ENCODE results near the gene CIZ1. TPM values are rescaled to one million over a fixed set of nuclear protein-coding genes. Genes with fewer than 3 reads are reported as not detected.

CIZ1 gene
- total and polyA plus RNA-seq, 2 donors from 2014 or later, result 48.1 to 89.9 TPM

DNA sequence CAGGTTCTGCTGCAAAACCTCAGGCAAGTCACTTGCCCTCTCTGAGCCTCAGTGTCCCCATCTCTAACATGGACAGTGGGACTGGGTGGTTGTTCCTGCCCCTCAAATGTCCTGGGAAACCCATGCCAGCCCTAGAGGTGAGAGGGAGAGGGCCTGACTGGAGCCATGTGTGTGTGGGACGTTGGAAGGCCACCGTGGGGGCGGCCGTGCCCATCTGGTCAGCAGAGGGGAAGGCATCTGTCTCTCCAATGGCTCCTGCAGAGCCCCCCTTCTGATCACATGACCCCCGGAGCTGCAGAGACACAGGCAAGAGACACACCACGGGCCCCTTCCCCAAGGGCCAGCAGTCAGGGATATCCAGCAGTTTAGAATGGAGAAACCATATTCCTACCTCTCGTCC lies 13.5 kb upstream of the CIZ1 start:
- no peak overlapping the region for H3K9ac ChIP-seq (ENCODE audit: low read length in 3 of 3)
- H3K27me3 ChIP-seq (ENCODE audit: control insufficient read depth, insufficient read depth, low read length), result no peaks in the 10 kb centered on the region
- TF ChIP-seq, protein P1, sequence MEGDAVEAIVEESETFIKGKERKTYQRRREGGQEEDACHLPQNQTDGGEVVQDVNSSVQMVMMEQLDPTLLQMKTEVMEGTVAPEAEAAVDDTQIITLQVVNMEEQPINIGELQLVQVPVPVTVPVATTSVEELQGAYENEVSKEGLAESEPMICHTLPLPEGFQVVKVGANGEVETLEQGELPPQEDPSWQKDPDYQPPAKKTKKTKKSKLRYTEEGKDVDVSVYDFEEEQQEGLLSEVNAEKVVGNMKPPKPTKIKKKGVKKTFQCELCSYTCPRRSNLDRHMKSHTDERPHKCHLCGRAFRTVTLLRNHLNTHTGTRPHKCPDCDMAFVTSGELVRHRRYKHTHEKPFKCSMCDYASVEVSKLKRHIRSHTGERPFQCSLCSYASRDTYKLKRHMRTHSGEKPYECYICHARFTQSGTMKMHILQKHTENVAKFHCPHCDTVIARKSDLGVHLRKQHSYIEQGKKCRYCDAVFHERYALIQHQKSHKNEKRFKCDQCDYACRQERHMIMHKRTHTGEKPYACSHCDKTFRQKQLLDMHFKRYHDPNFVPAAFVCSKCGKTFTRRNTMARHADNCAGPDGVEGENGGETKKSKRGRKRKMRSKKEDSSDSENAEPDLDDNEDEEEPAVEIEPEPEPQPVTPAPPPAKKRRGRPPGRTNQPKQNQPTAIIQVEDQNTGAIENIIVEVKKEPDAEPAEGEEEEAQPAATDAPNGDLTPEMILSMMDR (IDR thresholded peaks at IDR 0.05; ENCODE audit: borderline replicate concordance, extremely low read depth, insufficient read depth), result no peak
- FAIRE-seq (no peak), DNase-seq (no peak)
- H3K9me3 ChIP-seq (ENCODE audit: control insufficient read depth in 2 of 3, insufficient read depth in 1 of 3, low read length in 3 of 3), result no peaks in the 10 kb centered on the region
- H3K36me3 ChIP-seq (ENCODE audit: control insufficient read depth in 2 of 3, insufficient read depth in 3 of 3, low read length in 3 of 3), result no peaks in the 10 kb centered on the region
- H3K27ac ChIP-seq (ENCODE audit: low read depth in 2 of 2, low read length in 2 of 2), result no peak overlapping the region
- intact Hi-C loops (cut with DNase I), result no loop called here
- H3K4me3 ChIP-seq (ENCODE audit: low read length in 3 of 3), result peak overlapping the region in 1 of 3 donors; percentile 24
- peaks cover 0 to 5% (median 0%) of the 10 kb centered on the region in 3 donors for H3K4me1 ChIP-seq (ENCODE audit: control insufficient read depth in 2 of 3, insufficient read depth in 2 of 3, low read depth in 1 of 3, low read length in 3 of 3)

DNA sequence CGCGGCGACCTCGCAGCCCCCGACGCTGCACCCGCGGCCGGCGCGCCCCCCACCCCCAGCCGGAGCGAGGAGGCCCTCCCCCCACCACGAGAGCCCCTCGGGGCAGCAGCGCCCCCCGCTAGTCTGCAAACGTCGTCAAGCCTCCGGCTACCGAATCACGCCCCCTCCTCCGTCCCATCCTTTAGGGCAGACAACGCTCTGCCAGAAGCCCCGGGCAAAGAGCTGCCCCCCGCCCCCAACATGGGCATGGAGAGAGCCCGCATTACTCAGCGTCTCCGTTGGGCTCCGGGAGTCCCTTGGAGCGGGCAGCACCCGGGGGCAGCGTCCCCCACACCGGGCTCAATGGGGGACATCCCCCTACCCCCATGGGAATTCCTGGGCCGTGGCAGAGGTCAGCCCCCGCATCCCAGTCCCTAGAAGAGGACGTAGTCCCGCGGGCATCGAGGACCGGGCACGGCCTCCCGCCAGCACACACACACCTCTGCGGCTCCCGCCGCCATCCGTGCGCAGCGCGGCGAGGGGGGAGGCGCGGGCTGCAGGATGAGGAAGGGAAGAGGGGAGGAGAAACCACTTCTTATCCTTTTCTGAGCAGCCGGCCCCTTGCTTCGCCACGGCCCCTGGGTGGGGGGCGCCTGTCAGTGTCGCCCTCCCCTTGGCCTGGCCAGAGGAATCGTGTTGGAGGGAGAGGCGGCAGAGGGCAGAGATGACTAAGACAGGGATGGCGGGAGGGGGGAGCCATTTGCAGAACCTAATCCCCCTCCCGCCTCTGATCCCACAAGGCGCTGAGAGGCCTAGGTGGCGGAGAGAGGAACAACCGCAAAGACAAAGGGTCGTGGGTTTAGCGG lies 12.6 kb upstream of the CIZ1 start:
- H3K4me3 ChIP-seq (ENCODE audit: low read length in 3 of 3), result peak overlapping the region in 2 of 3 donors; percentile 44 to 60
- no peaks in the 10 kb centered on the region for H3K9me3 ChIP-seq (ENCODE audit: control insufficient read depth in 2 of 3, insufficient read depth in 1 of 3, low read length in 3 of 3)
- H3K36me3 ChIP-seq (ENCODE audit: control insufficient read depth in 2 of 3, insufficient read depth in 3 of 3, low read length in 3 of 3), result no peaks in the 10 kb centered on the region
- H3K27me3 ChIP-seq (ENCODE audit: control insufficient read depth, insufficient read depth, low read length), result no peaks in the 10 kb centered on the region
- TF ChIP-seq, protein P1 (IDR thresholded peaks at IDR 0.05; ENCODE audit: borderline replicate concordance, extremely low read depth, insufficient read depth), result no peak
- H3K27ac ChIP-seq (ENCODE audit: low read depth in 2 of 2, low read length in 2 of 2), result no peak overlapping the region
- intact Hi-C loops (cut with DNase I), result no loop called here
- H3K9ac ChIP-seq (ENCODE audit: low read length in 3 of 3), result no peak overlapping the region
- FAIRE-seq (no peak), DNase-seq (peak in 4 of 5 donors; percentile 66 to 88 (median 80))
- peaks cover 0 to 5% (median 0%) of the 10 kb centered on the region in 3 donors for H3K4me1 ChIP-seq (ENCODE audit: control insufficient read depth in 2 of 3, insufficient read depth in 2 of 3, low read depth in 1 of 3, low read length in 3 of 3)

DNA sequence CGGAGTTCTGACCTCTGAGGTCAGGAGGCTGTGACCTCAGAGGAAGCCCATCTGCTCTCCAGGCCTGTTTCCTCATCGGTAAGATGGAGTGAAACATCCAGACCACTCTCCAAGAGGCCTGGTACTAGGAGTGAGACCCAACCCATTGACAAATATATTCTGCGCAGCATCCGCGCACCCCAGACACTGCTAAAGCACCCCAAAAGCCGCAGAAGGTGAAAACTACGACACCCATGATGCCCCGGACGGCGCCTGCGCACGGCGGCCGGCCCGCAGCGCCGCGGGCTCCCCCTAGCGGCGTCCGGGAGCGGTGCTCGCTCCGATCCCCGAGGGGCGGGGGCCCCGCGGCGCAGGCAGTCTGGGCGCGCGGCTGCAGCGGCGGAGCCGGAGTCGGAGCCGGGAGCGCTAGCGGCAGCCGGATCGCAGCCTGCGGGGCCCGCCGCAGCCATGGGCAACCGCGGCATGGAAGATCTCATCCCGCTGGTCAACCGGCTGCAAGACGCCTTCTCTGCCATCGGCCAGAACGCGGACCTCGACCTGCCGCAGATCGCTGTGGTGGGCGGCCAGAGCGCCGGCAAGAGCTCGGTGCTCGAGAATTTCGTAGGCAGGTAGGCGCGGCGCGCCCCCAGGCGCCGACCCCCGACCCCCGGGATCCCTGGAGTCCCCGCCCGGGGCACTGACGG lies 11.8 kb upstream of the CIZ1 start, which contains the start of gene DNM1:
TSS of gene DNM1 (plus strand) at position 356 of the 683 bp plus-strand sequence. CDS start at position 448, 92 bp downstream.
- Histone ChIP-seq H3K4me3 (ENCODE audit: low read length in 3 of 3) (peak within 1 kb of the TSS; percentile 28 to 72 (median 60)), H3K27ac (ENCODE audit: low read depth in 2 of 2, low read length in 2 of 2) (no peak within 1 kb of the TSS), H3K9ac (ENCODE audit: low read length in 3 of 3) (peak within 1 kb of the TSS in 1 of 3 donors; percentile 36), H3K27me3 (ENCODE audit: control insufficient read depth, insufficient read depth, low read length) (no peaks in the 10 kb centered on the region), H3K36me3 (ENCODE audit: control insufficient read depth in 2 of 3, insufficient read depth in 3 of 3, low read length in 3 of 3) (no peaks in the 10 kb centered on the region), H3K9me3 (ENCODE audit: control insufficient read depth in 2 of 3, insufficient read depth in 1 of 3, low read length in 3 of 3) (no peaks in the 10 kb centered on the region), H3K4me1 (ENCODE audit: control insufficient read depth in 2 of 3, insufficient read depth in 2 of 3, low read depth in 1 of 3, low read length in 3 of 3) (peaks cover 0 to 5% (median 0%) of the 10 kb centered on the region in 3 donors)
- intact Hi-C loops (cut with DNase I), result no loop called here
- DNase-seq (peak; percentile 63 to 87 (median 82)), FAIRE-seq (no peak)
- TF ChIP-seq, protein P1 (IDR thresholded peaks at IDR 0.05; ENCODE audit: borderline replicate concordance, extremely low read depth, insufficient read depth), result peak; percentile 76

Measured in kidney (tissue), 14 donors.